HG03521 (cell line): ENCODE measurements around the gene DNMT3B.

Experiments used
- ATAC-seq: cut with Tn5 transposase; IDR thresholded peaks from one replicate; pipeline ENCODE4 v1.9.1; 2021; ENCODE audit warnings: mild to moderate bottlenecking, moderate library complexity; ENCODE audit not compliant: unreplicated experiment

The DNMT3B gene

DNA sequence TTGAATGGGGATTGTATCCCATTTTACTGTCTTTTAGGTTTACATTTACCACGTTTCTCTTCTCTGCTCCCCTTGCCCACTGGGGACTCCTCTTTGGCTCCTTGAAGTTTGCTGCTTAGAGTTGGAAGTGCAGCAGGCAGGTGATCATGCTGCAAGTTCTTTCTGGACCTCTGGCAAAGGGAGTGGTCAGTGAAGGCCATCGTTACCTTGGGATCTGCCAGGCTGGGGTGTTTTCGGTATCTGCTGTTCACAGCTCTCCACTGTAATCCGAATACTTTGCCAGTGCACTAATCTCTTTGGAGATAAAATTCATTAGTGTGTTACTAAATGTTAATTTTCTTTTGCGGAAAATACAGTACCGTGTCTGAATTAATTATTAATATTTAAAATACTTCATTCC is 87.4 kb downstream of the DNMT3B start:
- ATAC-seq = no peak

DNA sequence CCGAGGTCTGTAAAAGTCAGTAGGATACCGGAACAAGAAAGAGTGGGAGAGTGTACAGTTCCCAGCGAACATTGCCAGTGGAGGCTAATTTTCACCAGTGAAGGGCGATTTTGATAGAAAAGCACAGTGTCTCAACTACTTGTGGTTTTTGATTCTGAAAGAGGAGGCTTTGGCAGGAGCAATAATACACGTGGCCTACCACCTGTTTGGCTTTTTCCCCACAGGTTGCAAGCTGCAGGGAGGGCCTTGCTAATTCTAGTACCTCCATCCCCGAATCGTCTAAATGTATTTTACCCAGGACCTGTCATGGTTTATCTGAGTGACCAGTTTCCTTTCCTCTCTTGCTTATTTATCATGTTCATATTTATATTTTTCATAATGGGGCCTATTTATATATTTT is 93.2 kb downstream of the DNMT3B start:
- no peak for ATAC-seq

DNA sequence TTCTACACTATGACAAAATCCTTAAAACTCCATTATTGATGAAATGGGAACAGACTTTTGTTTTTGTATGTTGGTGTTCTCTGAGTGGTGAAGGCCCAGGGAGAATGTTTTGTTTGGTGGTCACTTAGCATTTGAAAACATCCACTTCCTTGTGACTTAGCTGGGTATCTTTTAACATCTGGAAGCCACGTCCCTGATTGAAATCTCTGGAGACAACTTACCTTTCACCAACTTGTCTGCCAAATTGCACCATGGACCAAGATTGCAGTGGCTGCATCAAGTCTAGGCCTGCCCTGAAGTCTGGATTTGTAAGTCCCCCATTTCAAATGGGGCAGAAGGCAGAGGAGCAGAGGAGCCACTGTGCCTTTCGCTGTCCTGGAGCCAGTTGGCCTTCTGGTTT is 96.0 kb downstream of the DNMT3B start:
- ATAC-seq = no peak
